ENCODE measurements around the gene CNNM1.

The CNNM1 gene

DNA sequence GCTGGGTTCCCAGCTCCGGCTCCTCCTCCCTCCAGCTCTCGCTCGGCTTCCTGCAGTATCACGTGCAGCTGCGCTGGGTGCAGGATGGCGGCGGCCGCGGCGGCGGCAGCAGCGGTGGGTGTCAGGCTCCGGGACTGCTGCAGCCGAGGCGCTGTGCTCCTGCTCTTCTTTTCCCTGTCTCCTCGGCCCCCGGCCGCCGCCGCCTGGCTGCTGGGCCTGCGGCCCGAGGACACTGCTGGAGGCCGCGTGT is at the start of gene CNNM1:
TSS of gene CNNM1 (plus strand) at position 53 of the 250 bp plus-strand sequence. CDS start at position 85, 32 bp downstream.
- DNase-seq (ENCODE audit: low read depth in 2 of 2): no peak

- DNase-seq (ENCODE audit: low read depth in 2 of 2): peak; percentile 36 to 54
Observed at GRCh38 chr10:99279626-99280111, 49.5 kb upstream of the CNNM1 start.

- no peak for DNase-seq (ENCODE audit: low read depth in 2 of 2)
Observed at GRCh38 chr10:99280472-99280871, 48.7 kb upstream of the CNNM1 start.

- peak; percentile 6 to 10 for DNase-seq (ENCODE audit: low read depth in 2 of 2)
Observed at GRCh38 chr10:99285881-99286280, 43.3 kb upstream of the CNNM1 start.

DNA sequence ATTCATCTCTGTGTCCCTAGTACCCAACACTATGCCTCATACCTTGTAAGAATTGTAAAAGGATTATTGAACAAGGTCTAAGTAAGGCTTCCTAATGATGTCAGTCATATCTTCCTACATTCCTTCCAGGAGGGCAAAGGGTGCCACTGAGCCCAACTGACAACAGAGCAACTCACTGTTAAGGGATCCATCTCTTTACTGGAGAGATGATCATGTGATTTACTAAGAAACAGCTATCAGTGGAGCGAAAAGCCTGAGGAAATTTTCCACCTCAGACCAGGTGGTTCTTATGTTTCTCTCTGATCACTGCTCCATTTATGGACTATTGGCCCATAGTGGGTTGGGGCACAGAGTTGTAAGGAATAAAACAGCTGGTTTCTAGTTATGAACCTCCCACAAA is 38.9 kb upstream of the CNNM1 start:
- DNase-seq (ENCODE audit: low read depth in 2 of 2): no peak

GRCh38 chr10:99292159-99292558 is 37.0 kb upstream of the CNNM1 start:
- DNase-seq (ENCODE audit: low read depth in 2 of 2): peak; percentile 62 to 64

GRCh38 chr10:99296605-99297004 is 32.6 kb upstream of the CNNM1 start:
- DNase-seq (ENCODE audit: low read depth in 2 of 2): no peak

DNA sequence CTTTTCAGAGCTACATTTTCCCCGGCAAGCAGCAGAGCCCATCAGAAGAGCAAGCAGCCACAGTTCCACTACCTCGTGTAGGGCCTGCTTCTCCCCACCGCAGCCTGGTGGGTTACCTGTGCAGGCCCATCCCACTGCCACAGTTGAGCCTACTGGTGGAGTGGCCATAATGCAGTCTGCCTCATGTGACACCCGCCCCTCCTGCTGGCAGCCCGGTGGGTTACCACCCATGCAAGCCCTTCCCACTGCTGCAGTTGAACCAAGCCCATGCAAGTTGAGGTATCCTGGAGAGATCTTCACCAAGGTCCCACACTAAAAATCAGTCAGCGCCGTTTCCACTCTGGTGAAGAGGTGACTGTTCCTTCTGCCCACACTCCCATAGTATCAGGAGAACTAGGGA is 32.1 kb upstream of the CNNM1 start:
- DNase-seq (ENCODE audit: low read depth in 2 of 2): no peak

GRCh38 chr10:99303899-99304861 is 25.0 kb upstream of the CNNM1 start:
- DNase-seq (ENCODE audit: low read depth in 2 of 2): no peak

DNA sequence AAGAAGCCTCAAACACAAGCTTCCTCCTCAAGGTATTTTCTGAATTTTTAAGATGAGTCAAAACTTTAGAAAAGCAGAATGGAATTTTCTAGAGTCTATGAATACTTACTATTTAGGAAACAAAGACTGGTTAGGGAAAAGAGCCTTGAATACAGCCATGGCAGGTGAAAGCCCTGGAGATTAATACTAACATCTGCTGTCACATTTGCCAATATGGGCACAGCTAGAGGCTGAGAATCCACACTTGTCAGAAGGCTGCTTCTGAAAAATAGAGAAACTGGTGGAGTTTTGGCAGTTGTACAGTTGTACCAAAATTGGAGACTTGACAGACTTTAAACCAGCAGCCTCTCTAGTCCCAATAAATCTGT is 24.3 kb upstream of the CNNM1 start:
- no peak for DNase-seq (ENCODE audit: low read depth in 2 of 2)

- DNase-seq (ENCODE audit: low read depth in 2 of 2): no peak
Observed at GRCh38 chr10:99312501-99312900, 16.7 kb upstream of the CNNM1 start.

GRCh38 chr10:99315853-99316252 is 13.3 kb upstream of the CNNM1 start:
- no peak for DNase-seq (ENCODE audit: low read depth in 2 of 2)

GRCh38 chr10:99316374-99316773 is 12.8 kb upstream of the CNNM1 start:
- no peak for DNase-seq (ENCODE audit: low read depth in 2 of 2)

- DNase-seq (ENCODE audit: low read depth in 2 of 2): no peak
Observed at GRCh38 chr10:99318048-99318447, 11.1 kb upstream of the CNNM1 start.

- DNase-seq (ENCODE audit: low read depth in 2 of 2): no peak
Observed at GRCh38 chr10:99318475-99318874, 10.7 kb upstream of the CNNM1 start.

GRCh38 chr10:99325281-99325680 is 3.9 kb upstream of the CNNM1 start:
- DNase-seq (ENCODE audit: low read depth in 2 of 2): no peak

DNA sequence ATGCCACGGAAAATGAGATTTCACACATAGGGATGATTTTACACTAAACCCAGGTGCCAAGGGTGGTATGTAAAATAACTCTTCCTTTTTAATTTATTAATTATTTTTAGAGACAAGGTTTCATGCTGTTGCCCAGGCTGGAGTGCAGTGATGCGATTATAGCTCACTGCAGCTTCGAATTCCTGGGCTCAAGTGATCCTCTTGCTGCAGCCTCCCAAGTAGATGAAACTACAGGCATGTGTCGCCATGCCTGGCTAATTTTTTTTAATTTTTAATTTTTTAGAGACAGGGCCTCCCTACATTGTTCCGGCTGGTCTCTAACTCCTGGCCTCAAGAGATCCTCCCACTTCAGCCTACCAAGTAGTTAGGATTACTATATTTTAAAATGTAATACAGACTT is 2.3 kb upstream of the CNNM1 start:
- no peak for DNase-seq (ENCODE audit: low read depth in 2 of 2)

DNA sequence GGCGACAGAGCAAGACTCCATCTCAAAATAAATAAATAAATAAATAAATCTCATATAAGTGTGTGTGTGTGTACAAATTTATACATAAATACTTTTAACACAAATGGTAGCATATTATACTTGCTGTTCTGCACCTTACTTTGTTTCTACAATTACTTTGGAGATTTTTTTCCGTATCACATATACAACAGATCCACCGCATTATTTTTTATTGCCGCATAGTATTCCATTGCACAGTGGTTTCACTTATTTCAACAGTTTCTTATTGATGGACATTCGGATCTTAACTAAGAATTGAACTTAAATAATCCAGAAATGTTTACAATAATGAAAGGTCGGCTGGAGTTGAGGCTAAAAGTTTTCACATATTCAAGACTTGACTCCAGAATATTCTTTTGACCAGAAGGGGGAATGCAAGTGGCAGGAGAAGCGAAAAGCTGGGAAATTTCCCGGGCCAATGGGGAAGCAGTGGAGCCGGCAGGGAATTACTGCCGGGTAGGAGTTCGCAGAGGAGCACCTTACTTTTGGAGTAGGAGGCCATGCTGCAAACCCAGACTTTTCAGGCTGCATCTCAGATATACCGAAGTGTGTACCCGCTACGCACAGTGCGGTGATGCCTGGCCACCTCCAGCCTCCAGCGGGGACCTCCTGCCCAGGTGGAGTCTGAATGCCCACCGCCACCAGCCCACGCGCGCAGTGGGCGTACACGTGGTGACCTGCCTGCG is 415 bp upstream of the CNNM1 start:
- no peak for DNase-seq (ENCODE audit: low read depth in 2 of 2)

GRCh38 chr10:99329554-99330346 is 594 bp downstream of the CNNM1 start:
- DNase-seq (ENCODE audit: low read depth in 2 of 2): no peak

GRCh38 chr10:99330347-99330924 is 1.3 kb downstream of the CNNM1 start:
- no peak for DNase-seq (ENCODE audit: low read depth in 2 of 2)

DNA sequence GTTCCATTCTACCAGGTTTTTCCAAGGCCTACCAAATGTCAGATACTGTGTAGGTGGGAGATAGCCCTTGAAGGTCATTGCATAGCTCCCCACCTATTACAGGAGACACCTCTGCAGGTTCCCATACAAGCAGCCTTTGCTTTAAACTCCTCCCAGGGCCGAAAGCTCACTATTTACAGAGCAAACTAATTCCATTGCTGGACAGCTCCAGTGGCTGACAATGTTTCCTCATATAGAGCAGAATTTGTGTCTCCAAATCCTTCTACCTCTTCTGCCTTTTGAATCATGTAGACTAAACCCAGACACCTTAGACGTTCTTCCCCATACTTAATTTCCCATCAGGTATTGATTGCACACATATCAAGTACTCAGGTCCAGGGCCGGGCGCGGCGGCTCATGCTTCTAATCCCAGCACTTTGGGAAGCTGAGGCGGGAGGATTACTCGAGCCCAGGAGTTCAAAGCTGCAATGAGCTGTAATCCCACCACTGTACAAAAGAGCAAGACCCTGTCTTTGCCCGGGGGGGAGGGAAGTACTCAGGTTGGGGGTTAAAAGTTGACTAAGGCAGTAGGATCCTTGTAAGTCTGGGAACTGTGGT is 2.1 kb downstream of the CNNM1 start:
- no peak for DNase-seq (ENCODE audit: low read depth in 2 of 2)
